Embryonic facial prominence (tissue), 1 donor: ENCODE results near the gene TRIM68.

Experiments
- DNase-seq: peaks from one replicate; pipeline ENCODE4 v3.0.0-alpha.2; 2016; ENCODE audit errors: extremely low spot score

Gene TRIM68

DNA sequence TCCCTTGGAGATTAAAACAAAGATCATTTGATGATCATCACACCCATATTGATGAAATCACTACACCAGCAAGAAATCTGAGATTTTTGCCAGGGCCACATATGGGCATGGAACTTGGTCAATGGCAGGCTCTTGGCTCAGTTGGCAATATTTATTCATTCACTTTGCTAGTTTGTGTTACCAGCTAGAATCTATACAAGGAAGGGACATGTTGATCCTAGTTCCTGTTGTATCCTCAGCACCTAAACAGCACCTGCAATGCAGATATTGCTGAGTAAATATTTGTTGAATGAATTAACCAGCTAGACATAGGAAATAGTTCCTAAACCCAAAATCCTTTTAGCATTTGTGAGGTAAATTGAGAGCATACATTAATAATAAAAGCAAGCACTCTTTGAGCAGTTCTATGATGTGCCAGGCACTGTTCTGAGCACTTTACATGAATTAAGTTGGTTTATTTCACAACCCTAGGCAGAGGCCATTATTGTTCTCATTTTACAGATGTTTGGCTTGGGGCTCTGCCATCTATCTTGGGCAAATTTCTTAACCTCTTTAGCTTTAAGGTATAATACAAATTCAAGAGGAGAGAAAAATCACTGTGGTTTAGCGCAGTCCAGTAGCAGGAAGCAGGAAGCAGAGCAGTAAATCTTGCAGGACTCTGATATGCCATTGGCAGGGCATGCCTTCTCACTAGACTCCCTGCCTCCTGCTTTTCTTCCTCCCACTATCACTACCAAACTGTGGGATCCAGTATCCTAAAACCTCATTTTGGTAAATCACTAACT is 1.6 kb downstream of the TRIM68 start:
- DNase-seq = no peak

- no peak for DNase-seq
These were observed 3.0 kb downstream of the TRIM68 start for GRCh38 chr11:4605057-4605456.

- DNase-seq = no peak
These were observed 14.3 kb downstream of the TRIM68 start, which contains the start of gene OR52I1 for GRCh38 chr11:4593739-4594138. TSS of gene OR52I1 (plus strand) at chr11:4594039. CDS start at chr11:4594039, 0 bp downstream.

- DNase-seq = no peak
These were observed 19.0 kb downstream of the TRIM68 start for GRCh38 chr11:4589017-4589416.

- no peak for DNase-seq
These were observed 26.6 kb downstream of the TRIM68 start, which contains the start of gene OR52I2 for GRCh38 chr11:4581443-4581842. TSS of gene OR52I2 (plus strand) at chr11:4581743.

DNA sequence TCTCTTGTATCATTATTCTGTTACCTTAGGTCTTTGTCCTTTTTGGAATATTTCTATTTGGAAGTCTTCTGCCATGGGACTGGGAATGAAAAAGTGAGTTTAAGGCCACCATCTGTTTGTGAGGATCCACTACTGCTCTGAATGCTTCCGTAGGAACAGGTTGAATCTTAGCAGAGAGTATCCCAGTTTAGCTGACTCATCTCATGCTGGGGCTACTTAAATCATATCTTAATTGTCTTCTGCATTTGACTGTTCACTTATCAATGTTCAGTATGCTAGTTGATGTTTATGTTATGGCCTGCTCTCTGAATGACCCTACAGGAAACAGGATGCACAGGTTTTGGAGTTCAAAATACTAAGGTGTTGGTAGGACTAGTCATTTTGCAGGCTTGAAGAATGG is 27.9 kb downstream of the TRIM68 start:
- DNase-seq = no peak

- no peak for DNase-seq
These were observed 29.4 kb downstream of the TRIM68 start for GRCh38 chr11:4578624-4579023.

GRCh38 chr11:4577761-4578160 is 30.3 kb downstream of the TRIM68 start:
- no peak for DNase-seq

DNA sequence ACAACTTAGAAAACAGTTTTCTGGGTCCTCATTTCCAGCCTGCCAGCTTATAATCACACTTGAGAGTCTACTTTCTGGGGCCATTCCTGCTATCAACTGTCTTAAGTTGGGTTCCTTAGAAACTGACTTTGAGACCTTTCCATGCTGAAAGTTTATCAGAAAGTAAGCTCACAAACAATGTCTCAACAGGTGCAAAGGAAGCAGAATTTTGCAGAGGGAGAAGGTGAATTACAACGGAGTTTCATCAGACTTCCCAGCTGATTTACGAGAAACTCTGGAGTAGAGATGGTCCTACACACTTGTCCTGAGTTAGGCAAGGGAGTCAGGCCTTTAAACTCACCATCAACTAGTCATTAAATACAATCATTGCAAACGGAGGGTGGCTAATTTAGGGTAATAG is 31.2 kb downstream of the TRIM68 start:
- DNase-seq = no peak

GRCh38 chr11:4569075-4569474 is 39.0 kb downstream of the TRIM68 start:
- DNase-seq = no peak

- DNase-seq = no peak
These were observed 42.7 kb downstream of the TRIM68 start for GRCh38 chr11:4565371-4565770.

DNA sequence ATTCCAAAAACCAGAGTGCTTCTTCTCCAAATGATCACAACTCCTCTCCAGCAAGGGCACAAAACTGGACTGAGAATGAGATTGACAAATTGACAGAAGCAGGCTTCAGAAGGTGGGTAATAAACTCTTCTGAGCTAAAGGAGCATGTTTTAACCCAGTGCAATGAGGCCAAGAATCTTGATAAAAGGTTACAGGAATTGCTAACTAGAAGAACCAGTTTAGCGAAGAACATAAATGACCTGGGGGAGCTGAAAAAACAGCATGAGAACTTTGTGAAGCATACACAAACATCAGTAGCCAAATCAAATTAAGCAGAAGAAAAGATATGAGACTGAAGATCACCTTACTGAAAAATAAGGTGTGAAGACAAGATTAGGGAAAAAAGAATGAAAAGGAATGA is 47.6 kb downstream of the TRIM68 start:
- no peak for DNase-seq

DNA sequence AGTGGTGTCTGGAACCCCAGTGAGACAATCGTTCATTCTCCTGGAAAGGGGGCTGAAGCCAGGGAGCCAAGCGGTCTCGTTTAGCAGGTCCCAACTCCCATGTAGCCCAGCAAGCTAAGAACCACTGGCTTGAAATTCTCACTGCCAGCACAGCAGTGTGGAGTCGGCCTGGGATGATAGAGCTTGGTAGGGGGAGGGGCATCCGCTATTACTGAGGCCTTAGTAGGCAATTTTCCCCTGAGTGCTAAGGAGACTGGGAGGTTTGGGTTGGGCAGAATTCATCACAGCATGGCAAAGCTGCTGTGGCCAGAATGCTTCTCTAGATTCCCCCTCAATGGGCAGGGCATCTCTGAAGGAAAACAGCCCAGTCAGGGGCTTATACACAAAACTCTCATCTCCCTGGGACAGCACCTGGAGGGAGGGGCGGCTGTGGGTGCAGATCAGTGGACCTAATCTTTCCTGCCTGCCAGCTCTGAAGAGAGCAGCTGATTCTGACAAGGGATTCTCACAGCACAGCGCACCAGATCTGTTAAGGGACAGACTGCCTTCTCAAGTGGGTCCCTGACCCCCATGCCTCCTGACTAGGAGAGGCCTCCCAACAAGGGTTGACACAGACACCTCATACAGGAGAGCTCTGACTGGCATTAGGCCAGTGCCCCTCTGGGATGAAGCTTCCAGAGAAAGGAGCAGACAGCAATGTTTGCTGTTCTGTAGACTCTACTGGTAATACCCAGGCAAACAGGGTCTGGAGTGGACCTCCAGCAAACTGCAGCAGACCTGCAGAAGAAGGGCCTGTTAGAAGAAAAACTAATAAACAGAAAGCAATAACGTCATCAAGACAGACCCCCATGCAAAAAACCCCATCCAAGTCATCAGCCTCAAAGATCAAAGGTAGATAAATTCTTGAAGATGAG is 48.2 kb downstream of the TRIM68 start:
- DNase-seq = no peak

DNA sequence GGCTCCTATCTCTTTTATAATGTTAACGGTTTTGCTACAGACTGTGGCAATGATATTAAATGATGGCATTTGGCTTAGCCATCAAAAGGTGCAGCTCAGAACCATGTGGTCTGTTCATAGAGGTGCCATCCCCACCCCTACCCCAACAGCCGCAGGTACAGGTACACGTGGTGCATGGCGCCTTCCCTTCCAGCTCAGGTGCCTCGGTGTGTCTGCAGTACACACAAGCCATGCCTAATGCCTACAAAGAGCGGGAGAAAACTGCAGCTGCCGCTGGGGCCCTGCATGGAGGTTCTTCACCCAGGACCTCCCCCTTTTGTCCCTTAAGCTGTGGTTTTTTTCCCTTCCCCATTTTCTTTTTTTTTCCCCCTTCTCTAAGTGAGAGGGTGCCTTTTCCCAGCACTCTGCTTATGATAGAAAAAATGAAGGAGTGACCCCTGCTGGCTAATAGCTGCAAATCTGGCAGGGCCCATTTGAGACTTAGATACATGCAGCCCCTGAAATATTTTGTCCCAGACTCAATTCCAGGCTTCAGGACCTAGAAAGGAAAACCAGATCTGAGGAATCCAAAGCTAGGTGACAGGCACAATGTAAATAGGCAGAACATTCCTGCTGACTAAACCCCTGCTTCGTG is 56.6 kb downstream of the TRIM68 start:
- no peak for DNase-seq
